Measurements from ENCODE around the gene PDPK1.
"Not testable (repeated sequence)": the region's sequence is repeated elsewhere in the genome, so short reads cannot be mapped to it uniquely, and the experiment has no call there.

PDPK1 gene

GRCh38 chr16:2611877-2612276 is 74.1 kb downstream of the PDPK1 start:
- DNase-seq (ENCODE audit: low read depth in 3 of 3): not testable (repeated sequence)

GRCh38 chr16:2613251-2613650 is 75.4 kb downstream of the PDPK1 start:
- DNase-seq (ENCODE audit: low read depth in 3 of 3): not testable (repeated sequence)

- no peak for DNase-seq (ENCODE audit: low read depth in 3 of 3)
Measured at GRCh38 chr16:2614761-2615191, 77.0 kb downstream of the PDPK1 start.

- not testable (repeated sequence) for DNase-seq (ENCODE audit: low read depth in 3 of 3)
Measured at GRCh38 chr16:2618964-2619363, 81.1 kb downstream of the PDPK1 start.

- not testable (repeated sequence) for DNase-seq (ENCODE audit: low read depth in 3 of 3)
Measured at GRCh38 chr16:2619628-2620027, 81.8 kb downstream of the PDPK1 start.

GRCh38 chr16:2620870-2621269 is 83.0 kb downstream of the PDPK1 start:
- DNase-seq (ENCODE audit: low read depth in 3 of 3): not testable (repeated sequence)

GRCh38 chr16:2621395-2621794 is 83.6 kb downstream of the PDPK1 start:
- not testable (repeated sequence) for DNase-seq (ENCODE audit: low read depth in 3 of 3)

GRCh38 chr16:2627075-2627474 is 89.3 kb downstream of the PDPK1 start:
- not testable (repeated sequence) for DNase-seq (ENCODE audit: low read depth in 3 of 3)

GRCh38 chr16:2631203-2631602 is 93.4 kb downstream of the PDPK1 start:
- not testable (repeated sequence) for DNase-seq (ENCODE audit: low read depth in 3 of 3)

- not testable (repeated sequence) for DNase-seq (ENCODE audit: low read depth in 3 of 3)
Measured at GRCh38 chr16:2632291-2632690, 94.5 kb downstream of the PDPK1 start.

- peak; percentile 29 to 47 (median 36) for DNase-seq (ENCODE audit: low read depth in 3 of 3)
Measured at GRCh38 chr16:2639071-2639721, 101.4 kb downstream of the PDPK1 start.

- not testable (repeated sequence) for DNase-seq (ENCODE audit: low read depth in 3 of 3)
Measured at GRCh38 chr16:2639722-2640072, 101.9 kb downstream of the PDPK1 start.

- DNase-seq (ENCODE audit: low read depth in 3 of 3): not testable (repeated sequence)
Measured at GRCh38 chr16:2642561-2642960, 104.7 kb downstream of the PDPK1 start.

- DNase-seq (ENCODE audit: low read depth in 3 of 3): not testable (repeated sequence)
Measured at GRCh38 chr16:2644754-2645453, 107.1 kb downstream of the PDPK1 start.

- not testable (repeated sequence) for DNase-seq (ENCODE audit: low read depth in 3 of 3)
Measured at GRCh38 chr16:2651268-2651871, 113.5 kb downstream of the PDPK1 start.

Data from stimulated activated CD4-positive, alpha-beta T cell treated with anti-CD3 and anti-CD28 coated beads, TNF-alpha, amount 100 ng/mL, for 48 hours (primary cell).